SK-N-DZ (cell line): ENCODE measurements around the gene ARHGEF4.
A peak's percentile ranks its signal among the peaks of the same experiment; 100 is the strongest.

ENCODE experiments used
- DNase-seq: peaks from one replicate; pipeline ENCODE4 v3.0.0-alpha.2; 2015; ENCODE audit warnings: low spot score

Gene ARHGEF4

DNA sequence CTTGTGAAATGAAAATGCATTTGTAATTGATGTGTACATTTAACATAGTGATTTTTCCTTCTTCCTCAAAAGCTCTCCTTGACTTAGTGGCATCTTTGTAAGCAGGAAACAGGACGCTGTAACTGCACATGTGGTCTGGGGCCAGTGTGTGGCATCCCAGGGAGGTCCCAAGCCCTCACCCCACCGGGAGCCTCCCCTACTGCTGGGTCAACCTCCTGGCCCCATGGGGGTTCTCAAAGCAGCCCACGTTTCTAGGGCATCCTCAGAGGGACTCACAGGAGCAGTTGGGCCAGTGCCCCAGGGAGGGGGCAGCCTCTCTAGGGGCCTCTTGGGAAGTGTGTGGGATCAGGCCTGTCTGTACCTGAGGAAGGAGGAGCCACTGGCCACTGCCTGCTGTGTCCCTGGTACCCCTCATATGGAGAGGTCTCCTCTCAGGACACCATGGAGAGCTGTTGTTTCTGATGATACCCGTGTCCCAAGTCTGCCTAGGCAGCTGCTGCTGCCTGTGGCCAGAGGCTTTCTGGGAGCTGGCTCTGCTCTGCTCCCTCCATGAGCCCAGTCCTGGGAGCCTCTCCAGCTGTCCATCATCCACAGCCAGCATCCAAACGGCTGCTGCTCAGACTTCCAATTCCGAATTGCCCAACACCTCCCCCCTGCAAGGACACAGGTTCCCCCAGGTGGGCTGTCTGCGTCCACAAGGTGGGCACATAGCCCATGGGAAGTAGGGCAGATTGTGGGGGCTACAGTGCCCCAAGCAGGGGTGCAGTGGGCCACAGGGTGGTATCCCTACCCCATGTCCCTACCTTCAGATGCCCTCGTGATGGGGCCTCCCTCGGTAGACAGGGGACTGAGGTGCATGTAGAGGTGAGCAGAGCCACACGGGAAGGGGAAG lies 13.4 kb downstream of the ARHGEF4 start:
- DNase-seq, result no peak

GRCh38 chr2:130850788-130851623 lies 14.3 kb downstream of the ARHGEF4 start:
- no peak for DNase-seq

- DNase-seq, result no peak
Observed at GRCh38 chr2:130851624-130852382, 15.1 kb downstream of the ARHGEF4 start.

- DNase-seq, result no peak
Observed at GRCh38 chr2:130852521-130853115, 15.9 kb downstream of the ARHGEF4 start.

- no peak for DNase-seq
Observed at GRCh38 chr2:130853391-130853790, 16.7 kb downstream of the ARHGEF4 start.

DNA sequence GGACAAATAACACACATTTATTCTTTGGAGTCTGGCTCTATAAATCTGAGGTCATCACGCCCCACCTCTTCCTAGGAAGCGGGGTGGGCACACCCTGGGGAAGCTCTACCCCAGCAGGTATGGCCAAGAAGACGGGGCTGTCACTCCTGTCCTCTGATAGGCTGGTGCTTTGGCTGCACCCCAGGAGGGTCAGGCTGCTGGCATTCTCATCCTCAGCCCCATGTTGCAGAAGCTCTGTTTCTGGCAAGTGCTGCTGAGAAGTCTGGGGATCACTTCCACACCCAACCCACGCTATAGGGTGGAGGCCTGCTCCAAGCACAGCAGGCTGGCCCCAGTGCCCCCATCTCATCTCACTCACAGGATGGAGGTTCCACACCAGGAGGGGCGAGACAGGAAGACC lies 17.6 kb downstream of the ARHGEF4 start:
- no peak for DNase-seq

- DNase-seq, result no peak
Observed at GRCh38 chr2:130864830-130865800, 28.4 kb downstream of the ARHGEF4 start.

DNA sequence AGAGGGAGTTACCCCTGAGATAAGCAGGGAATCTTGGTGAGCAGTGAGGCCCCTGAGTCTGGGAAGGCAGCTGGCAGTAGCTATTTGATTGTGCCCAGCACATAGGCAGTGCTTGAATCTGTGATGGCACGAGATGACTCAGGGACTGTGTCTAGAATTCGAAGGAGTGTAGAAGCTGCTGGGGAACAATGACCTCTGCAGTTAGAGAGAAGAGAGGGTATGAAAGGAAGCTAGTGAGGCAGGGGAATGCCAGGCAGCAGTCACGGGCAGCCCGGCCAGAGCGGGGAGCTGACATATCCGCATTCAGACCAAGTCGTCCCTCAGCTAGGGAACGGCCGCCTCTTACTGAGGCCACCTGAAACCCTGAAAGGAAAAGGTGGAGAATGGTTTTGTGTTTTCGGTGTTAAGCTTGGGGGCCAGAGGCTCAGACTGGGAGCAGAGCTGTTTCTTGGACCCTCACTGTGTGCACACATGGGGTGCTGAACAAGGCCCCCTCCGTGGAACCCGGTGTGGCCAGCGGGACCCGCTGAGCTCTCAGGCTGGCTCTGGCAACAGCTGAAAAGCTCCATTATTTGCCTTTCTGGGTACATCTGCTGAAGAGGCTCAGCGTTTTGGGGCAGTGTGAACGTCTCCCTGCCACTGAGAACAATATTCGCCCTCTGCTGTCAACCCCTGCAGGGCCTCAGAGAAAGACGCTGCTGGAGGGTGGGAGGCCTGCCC lies 32.9 kb downstream of the ARHGEF4 start:
- no peak for DNase-seq

DNA sequence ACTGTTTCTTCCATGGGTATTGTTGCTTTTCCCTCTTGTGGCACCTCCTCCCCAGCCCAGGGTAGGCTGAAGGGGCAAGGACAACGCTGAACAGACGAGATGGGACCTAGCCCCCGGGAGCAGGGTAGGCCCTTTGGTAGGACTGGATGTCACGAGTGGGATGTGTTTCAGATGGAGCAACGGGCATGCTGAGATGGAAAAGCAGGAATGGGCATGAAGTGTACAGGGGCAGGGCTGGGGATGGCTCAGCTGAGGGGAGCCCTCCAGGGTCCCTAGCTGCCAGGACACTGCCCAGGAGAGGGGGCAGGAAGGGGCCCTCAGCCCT lies 33.4 kb downstream of the ARHGEF4 start:
- no peak for DNase-seq

DNA sequence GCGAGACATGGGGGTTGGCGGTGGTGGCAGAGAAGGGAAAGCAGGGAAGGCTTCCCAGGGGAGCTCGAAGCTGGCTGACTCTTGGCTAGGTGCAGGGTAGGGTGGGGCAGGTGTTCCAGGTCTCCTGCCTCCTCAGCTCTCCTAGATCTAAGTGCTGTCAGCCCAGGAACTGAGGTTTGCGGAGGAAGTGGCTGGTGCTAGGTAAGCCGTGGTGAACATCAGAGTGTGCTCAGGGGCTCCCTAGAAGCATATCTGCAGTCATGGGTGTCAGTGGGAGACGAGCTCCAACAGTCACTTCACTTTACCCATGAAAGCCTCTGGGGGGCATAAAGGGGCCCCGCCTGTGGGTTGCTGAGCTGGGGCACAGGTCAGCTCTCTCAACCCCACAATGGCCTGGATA lies 34.1 kb downstream of the ARHGEF4 start:
- no peak for DNase-seq

GRCh38 chr2:130871843-130872740 lies 35.4 kb downstream of the ARHGEF4 start:
- DNase-seq, result no peak

- DNase-seq, result no peak
Observed at GRCh38 chr2:130872741-130873125, 36.0 kb downstream of the ARHGEF4 start.

- DNase-seq, result peak; percentile 52
Observed at GRCh38 chr2:130873700-130874346, 37.1 kb downstream of the ARHGEF4 start.

DNA sequence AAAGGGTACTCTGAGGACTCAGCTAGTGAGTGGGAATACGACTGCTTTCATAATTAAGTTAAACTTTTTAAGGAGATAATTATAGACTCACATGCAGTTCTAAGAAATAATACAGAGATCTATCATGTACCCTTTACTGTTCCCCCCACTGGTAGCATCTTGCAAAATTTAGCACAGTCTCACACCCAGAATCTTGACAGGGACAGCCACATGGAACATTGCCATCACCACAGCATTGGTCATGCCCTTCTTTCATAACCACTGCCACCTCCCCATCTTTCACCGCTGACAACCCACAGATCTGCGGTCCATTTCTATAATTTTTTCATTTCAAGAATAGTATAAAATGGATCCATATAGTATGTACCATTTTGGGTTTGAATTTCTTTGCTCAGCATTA lies 37.8 kb downstream of the ARHGEF4 start:
- DNase-seq, result no peak

- DNase-seq, result no peak
Observed at GRCh38 chr2:130875935-130876334, 39.2 kb downstream of the ARHGEF4 start.

DNA sequence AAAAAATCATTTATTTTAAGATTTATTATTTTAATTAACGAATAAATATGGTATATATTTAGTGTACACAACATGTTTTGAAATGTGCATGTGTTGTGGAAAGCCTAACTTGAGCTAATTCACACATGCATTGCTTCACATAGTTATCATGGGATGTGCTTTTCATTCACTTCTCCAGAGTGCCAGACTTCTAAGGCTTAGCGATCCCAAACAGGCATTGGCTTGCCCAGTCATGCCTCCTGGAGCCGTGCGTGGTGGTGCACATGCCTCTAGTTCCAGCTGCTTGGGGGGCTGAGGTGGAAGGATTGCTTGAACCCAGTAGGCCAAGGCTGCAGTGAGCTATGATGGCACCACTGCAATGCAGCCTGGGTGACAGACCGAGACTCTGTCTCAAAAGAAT lies 40.5 kb downstream of the ARHGEF4 start:
- no peak for DNase-seq

DNA sequence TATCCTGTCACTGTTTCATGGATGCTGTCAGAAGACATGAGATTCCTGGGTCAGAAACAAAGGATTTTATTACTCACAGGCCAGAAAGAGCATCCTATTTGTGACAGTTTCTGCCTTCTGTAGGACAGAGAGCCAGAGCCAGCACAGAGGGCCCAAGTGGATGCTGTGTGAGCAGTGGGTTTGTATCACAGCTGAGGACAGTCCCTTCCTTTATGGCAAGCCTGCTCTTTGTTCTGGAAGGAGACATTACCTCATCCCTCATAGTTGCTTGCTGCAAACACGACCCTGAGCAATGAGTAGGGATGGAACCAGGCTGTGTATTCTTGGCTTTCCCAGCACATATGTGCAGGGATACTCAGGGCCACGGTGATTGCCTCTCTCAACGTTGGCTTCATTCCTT lies 41.6 kb downstream of the ARHGEF4 start:
- no peak for DNase-seq

DNA sequence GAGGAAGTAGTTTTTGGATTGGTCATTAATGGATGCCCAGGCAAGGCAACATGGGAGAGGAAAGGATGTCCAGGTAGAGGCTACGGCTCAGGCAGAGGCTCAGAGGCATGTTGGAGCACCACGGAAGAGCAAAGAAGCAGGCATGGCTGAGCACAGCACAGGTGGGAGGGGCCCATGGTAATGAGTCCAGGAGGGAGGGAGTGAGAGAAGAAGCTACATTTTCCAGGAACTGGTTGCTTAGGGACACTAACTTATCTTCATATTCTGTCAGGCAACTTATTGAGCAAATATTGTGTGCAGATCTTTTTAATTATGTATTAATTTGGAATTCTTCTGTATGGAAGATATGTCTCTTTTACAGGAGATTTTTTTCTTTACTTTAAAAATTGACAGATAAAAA lies 42.2 kb downstream of the ARHGEF4 start:
- DNase-seq, result no peak
